ENCODE measurements around the gene SEMA4D.

SEMA4D gene

GRCh38 chr9:89464300-89464901 is 33.5 kb downstream of the SEMA4D start:
- DNase-seq (ENCODE audit: low read depth): no peak

- DNase-seq (ENCODE audit: low read depth): no peak
Measured at GRCh38 chr9:89462817-89463683, 34.9 kb downstream of the SEMA4D start.

- DNase-seq (ENCODE audit: low read depth): no peak
Measured at GRCh38 chr9:89462199-89462598, 35.7 kb downstream of the SEMA4D start.

- DNase-seq (ENCODE audit: low read depth): no peak
Measured at GRCh38 chr9:89461265-89461664, 36.6 kb downstream of the SEMA4D start.

- no peak for DNase-seq (ENCODE audit: low read depth)
Measured at GRCh38 chr9:89460551-89460950, 37.4 kb downstream of the SEMA4D start.

- no peak for DNase-seq (ENCODE audit: low read depth)
Measured at GRCh38 chr9:89458768-89459496, 39.0 kb downstream of the SEMA4D start.

GRCh38 chr9:89457376-89457855 is 40.5 kb downstream of the SEMA4D start:
- no peak for DNase-seq (ENCODE audit: low read depth)

GRCh38 chr9:89455356-89455824 is 42.5 kb downstream of the SEMA4D start:
- DNase-seq (ENCODE audit: low read depth): no peak

- DNase-seq (ENCODE audit: low read depth): no peak
Measured at GRCh38 chr9:89454498-89455355, 43.2 kb downstream of the SEMA4D start.

GRCh38 chr9:89453452-89453851 is 44.5 kb downstream of the SEMA4D start:
- DNase-seq (ENCODE audit: low read depth): no peak

- DNase-seq (ENCODE audit: low read depth): no peak
Measured at GRCh38 chr9:89452561-89452960, 45.4 kb downstream of the SEMA4D start.

- DNase-seq (ENCODE audit: low read depth): no peak
Measured at GRCh38 chr9:89450213-89450612, 47.7 kb downstream of the SEMA4D start.

- DNase-seq (ENCODE audit: low read depth): no peak
Measured at GRCh38 chr9:89449261-89449671, 48.6 kb downstream of the SEMA4D start.

- no peak for DNase-seq (ENCODE audit: low read depth)
Measured at GRCh38 chr9:89448821-89449220, 49.1 kb downstream of the SEMA4D start.

GRCh38 chr9:89448381-89448780 is 49.5 kb downstream of the SEMA4D start:
- no peak for DNase-seq (ENCODE audit: low read depth)

- no peak for DNase-seq (ENCODE audit: low read depth)
Measured at GRCh38 chr9:89447416-89447815, 50.5 kb downstream of the SEMA4D start.

- DNase-seq (ENCODE audit: low read depth): no peak
Measured at GRCh38 chr9:89446961-89447310, 51.0 kb downstream of the SEMA4D start.

- DNase-seq (ENCODE audit: low read depth): no peak
Measured at GRCh38 chr9:89446261-89446960, 51.5 kb downstream of the SEMA4D start.

GRCh38 chr9:89445801-89446251 is 52.1 kb downstream of the SEMA4D start:
- no peak for DNase-seq (ENCODE audit: low read depth)

- no peak for DNase-seq (ENCODE audit: low read depth)
Measured at GRCh38 chr9:89444925-89445765, 52.8 kb downstream of the SEMA4D start.

Measured in fibroblast of the conjunctiva (primary cell).